GM19099 (cell line): ENCODE measurements around the gene SLC2A1.

Experiments used
- POLR2A ChIP-seq: IDR thresholded peaks from 3 replicates; pipeline ENCODE4 v1.6.1; 2011; ENCODE audit warnings: low read depth; ENCODE audit not compliant: insufficient read length; ENCODE audit errors: extremely low read depth

The SLC2A1 gene

DNA sequence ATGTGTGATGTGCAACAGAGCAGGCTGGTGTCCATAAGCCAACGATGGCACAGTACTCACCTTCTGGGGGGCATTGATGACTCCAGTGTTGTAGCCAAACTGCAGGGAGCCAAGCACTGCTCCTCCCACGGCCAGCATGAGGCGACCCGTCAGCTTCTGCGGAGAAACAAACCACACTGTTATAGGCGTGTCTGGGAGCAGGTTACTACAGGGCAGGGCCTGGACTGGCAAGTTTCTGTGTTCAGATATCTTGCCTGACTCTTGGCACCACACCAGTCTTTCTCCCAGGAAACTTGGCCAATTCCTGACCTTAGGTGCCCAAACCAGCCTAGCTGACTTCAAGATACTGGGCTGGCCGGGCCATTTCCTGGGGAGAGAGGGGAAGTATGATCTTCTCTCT, 15.5 kb downstream of the SLC2A1 start:
- TF ChIP-seq POLR2A = no peak

DNA sequence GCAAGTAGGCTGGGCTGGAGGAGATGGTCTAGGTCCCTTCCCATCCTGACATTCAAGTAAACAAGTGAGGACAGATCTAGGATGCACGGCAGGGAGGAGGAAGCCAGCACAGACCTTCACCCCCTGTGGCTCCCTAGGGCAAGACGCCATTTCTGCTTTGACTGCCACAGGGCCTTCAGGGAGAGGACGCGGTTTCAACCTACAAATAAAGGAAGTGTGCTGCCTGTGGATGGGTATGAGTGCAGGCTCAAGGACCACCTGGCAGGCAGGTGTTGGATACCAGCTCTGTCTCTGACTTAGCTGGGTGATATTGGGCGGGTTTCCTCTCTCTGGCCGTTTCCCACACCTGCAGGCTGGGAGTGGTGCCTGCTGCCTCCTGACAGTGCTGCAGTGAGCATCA, 16.2 kb downstream of the SLC2A1 start:
- no peak for TF ChIP-seq POLR2A

DNA sequence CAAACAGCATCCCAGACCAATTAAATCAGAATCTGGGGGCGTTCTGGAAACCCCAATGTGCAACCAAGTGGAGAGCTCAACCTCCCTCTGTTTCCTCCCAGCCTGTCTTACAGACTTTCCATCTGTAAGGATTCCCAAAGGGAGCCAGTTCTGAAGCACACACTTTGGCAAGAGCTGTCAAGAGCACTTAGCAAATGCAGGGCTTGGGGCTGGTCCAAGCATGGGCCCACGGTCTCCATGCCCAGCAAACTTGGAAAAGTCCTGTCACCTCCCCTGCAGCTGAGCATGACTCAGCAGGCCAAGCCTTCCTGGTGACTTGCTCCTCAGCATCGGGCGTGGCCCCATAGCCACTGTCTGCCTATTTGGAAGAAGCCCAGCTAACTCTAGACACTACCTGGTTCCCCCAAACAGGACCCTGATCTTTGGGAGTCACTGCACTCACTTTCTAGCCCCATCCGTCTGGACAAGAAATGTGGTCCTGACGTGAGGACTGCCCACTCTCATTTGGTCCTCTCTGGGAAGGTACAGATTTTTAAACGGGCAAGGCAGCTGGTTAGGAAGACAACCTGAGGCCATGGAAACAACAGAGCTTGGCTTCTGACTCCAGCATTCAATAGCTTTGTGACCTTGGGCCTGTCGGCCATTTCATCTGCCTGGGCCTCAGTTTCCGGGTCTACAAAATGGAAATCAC, 16.9 kb downstream of the SLC2A1 start:
- no peak for TF ChIP-seq POLR2A

DNA sequence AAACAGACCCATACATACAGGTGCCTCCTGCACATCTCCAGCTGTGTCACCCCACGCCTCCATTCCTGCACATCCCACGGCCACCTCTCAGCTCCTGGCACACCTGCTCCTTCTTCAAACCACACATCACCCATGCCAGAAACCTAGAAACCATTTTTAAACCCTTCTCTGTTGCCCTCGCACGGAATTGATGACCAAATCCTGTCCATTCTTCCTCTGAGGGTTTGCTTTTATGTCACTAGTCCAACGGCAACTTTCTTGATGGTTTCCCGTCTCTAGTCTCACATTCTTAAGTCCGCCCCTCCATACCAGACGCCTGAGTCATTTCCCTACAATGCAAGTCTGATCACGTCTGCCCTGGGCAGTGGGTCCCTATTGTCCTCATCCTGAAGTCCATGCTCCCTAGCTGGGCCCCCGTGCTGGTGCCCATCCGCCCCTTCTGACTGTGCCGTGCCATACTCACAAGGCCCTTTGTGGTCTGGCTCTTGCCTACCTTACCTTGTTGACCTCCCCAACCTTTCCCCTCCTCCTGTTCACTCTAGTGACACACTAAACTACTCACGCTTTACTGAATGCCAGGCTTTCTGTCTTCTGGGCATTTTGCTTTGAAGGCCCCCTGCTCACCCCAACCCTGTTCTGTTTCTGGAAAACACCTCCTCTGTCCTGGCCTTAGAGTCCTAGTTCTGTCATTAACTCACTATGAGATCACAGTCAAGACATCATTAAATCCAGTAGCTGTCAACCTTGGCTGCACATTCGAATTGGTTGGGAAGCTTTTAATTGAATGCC, 17.6 kb downstream of the SLC2A1 start:
- no peak for TF ChIP-seq POLR2A

DNA sequence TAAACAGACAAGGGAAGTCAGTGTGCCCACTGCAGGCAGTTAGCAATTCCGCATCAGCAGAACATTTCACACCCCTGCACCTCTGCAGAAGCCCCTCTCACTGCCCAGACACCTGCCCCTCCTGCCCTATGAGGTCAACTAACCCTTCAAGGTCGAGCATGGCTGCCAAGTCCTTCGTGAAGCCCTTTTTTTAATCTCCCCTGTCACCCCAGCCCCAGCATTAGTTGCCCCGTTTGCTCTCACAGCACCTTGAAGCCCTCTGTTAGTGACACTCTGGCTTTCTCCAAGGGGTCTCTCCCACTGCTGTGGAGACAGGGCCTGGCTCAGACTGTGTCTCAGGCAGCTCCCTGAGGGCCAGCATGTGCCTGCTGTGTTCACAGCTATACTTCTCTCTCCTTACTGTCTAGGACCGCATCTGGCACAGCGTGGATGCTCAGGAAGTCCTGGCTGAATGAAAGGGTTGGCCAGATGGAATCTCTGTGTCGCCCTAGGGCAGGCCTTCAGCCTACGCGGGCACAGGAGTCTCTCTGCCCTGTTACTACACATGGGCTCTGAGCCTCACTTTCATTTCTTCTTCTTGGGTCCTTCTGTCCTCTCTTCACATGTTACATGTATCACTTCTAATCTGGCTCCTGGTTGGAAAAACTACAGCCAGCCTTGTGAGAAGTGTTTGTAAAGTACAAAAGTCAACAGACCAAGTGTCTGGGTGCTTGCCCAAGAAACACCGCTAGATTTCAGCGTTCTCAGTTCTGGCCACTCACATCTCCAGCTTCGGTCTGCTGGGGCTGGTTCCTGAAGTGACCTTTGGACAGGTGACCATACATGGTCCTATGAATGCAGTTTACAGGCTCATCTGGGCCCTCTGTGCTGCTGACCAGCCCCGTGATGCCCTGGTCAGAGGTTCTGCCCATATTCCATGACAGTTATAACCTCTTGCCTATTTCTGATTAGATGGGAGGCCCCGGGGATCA, 19.7 kb downstream of the SLC2A1 start:
- no peak for TF ChIP-seq POLR2A

DNA sequence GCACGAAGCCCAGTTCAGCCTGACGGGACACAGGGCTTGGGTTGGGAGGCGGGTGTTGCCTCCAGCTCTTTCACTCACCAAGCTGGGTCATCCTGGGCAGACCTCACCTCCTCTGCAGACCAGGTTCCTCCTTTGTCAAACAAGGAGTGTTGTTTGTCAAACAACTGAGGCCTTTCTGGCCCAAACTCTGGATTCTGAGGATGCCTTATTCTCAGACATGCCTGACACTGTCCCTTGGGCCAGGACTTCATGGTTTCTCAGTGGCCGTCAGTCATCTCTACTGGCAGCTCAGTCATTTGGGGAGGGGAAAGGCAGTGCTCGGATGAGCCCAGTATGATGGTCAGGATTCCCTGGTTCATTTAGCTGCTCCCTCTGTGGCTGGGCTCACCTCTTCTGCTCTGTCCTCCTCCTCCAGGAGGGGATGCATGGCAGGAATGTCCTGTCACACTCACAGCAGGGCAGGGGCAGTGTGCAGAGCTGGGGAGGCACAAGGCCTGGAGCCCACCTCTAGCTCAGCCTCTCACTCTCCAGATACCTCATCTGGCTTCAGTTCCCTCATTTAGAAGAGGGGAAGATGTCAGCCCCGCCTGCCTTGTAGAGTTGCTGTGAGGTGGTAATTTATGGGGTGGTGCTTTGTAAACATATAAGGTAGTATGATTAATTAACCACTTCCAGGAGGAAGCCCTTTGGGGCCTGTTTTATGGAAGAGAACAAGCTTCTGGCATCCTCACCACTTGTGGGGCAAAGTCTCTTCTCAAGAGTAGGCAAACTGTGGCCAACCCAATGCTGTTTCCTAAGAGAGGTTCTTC, 20.6 kb downstream of the SLC2A1 start:
- TF ChIP-seq POLR2A = no peak

DNA sequence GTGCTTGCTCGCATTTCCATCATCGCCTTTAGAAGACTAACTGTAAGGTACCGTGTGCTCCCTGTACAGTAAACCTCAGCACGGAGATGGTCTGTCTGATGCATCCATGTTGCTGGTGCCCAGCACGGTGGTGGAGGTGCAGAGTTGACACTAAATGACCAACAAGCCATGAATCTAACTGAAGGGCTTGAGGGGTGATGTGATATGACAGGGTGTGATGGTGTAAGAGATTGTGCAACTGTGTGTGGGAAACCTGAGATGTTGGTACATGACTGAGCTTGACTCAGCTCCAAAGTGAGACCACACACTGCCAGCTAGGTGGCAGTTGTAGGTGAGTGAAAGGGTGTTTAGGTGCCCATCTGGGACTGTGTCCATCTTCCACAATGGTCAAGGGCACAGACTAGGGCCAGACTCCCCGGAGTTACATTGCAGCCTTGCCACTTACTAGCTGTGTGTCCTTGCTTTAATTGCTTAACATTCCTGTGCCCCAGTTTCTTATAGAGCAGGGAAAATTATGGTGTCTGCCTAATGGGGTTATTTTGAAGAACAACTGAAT, 21.4 kb downstream of the SLC2A1 start:
- no peak for TF ChIP-seq POLR2A

DNA sequence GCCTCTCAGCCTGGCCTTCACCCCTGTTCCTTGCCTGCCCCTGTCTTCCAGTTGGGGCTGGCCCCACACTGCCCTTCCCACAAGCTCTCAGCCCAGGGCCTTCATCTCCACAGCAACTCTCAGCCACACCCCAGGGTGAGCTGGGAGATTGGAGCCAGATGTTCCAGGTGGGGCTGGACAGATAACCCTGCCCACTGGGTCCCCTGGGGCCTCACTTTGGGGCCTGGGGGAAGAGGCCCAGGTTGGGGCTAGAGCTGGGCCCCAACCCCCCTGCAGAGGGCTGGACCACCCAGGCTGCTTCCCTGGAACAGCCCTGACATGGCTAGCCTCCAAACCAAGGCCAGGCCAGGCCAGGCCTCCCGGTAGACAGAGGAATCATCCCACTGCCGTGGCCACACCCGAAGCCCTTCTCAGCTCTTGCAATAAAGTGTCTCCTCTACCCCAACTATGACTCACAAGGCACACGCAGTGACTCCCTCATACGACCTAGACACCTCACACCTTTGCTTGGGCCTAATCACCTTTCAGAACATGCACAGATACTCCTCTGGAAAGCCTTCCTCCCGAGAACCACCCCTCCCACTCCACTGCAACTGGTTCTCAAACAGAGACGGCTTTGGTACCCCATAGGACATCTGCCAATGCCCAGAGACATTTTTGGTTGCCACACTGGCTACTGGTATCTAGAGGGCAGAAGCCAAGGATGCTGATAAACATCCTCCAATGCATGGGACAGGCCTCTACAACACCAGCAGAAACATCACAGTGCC, 22.2 kb downstream of the SLC2A1 start:
- TF ChIP-seq POLR2A = no peak

DNA sequence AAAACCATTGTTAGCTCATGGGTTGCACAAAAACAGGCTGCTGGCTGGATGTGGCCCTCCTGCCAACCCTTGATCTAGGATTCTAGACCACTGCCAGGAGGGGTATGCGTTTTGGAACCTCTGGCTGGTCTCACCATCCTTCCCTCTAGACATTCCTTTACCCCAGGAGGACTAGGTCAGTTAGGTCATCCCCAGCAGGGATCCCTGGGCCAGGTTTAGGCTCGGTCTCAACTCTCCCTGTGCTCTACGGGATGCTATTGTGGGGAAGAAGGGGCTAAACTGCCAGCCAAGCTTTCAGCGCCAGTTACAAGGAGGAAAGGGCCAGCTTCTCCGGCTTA, 22.7 kb downstream of the SLC2A1 start:
- no peak for TF ChIP-seq POLR2A

DNA sequence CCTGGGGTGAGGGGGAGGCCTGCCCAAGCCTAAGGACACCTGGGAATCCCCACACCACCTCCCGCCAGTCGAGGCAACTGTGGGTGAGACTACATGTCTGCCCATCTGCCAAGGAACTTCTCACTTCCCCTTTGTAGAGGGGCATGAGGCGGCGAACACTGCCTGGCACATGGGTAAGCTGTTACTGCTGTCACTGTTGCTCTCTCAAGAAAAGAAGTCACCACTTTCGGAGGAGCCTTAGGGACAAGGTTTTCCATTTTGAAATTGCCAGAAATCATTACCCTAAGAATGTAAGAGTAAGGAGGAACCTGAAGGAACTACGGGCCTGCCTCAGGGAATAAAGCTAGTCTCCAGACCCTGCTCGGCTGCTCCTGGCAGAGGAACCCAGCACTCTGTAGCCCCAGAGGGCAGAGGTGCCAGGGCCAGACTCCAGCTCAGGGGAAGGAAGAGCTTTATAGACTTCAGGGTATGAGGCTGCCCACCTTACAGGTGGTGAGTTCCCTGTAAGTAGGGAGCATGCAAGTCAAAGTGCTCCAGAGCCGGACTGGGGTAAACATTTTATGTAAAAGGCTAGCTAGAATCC, 23.3 kb downstream of the SLC2A1 start:
- no peak for TF ChIP-seq POLR2A

DNA sequence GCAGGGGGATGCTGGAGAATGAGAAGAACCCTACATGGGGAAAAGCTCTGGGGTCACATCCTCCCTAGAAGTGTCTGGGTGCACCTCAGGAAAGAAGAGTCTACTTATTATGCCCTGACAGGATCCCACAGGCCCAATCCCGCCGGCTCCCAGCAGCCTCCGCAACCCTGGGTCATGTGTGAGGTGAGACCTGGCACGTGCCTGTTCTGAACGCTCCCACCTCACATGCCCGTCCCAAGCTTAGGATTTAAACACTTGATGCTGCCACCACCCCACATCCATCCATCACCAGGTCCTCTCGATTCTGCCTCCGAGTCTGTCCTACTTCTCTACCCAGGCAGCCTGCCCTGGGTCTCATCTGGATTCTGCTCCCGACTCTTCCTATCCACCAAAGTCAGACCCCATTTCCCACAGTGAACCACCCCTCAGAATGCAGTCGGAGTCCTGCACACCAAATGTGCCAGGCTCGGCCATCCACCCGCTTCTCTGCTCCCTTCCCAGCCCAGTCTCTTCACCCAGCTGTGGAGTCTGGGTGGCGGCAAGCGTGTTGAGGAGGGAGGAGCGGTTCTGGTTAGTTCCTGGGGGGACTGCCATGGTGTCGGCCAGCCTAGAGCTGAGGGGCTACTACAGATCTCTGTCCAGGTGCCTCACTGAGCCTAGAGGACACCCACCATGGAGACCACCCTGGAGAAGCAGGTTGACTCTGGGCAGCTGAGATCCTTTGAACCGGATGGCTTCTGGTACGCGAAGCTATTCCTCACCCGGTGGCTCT, 23.9 kb downstream of the SLC2A1 start:
- no peak for TF ChIP-seq POLR2A

DNA sequence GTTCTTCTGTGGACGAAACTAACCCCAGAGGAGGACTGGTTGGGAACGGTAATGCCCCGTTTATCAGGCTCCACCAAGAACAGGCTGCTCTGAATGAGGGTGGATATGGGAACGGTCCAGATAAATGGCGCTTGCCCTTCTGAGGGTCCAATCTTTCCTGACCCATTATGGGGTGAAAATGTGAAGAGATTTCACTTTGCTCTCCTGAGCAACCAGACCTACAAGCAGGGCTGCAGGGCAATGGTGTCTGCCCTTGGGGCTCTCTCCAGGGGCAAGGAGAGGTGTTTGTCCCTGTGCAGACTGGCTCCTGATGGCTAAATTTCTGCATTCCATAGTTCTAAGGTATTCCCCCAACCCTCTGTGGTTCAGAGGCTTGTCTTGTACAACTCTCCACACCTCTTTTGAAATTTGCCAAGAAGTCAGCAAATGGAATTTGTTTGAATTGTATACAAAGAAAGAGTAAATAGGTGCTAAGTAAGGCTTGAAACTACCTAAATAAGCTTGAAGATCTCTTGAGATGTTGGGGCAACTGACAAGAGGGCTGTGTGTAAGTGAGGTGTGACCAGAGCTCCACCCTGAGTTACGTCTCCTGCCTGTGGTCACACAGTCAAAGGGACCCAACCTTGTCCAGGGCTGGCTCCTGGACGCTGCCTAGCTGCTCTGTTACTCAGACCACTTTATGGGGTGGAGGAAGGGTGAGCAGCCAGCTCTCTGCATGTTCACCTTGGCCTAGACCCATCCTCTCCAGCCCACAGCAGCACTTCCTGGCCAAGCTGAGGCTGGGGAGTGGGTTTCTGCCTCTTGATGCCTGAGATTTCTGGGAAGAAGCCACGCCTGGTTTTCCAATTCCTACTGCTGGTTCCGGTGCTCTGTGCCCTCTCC, 24.8 kb downstream of the SLC2A1 start:
- TF ChIP-seq POLR2A = no peak

DNA sequence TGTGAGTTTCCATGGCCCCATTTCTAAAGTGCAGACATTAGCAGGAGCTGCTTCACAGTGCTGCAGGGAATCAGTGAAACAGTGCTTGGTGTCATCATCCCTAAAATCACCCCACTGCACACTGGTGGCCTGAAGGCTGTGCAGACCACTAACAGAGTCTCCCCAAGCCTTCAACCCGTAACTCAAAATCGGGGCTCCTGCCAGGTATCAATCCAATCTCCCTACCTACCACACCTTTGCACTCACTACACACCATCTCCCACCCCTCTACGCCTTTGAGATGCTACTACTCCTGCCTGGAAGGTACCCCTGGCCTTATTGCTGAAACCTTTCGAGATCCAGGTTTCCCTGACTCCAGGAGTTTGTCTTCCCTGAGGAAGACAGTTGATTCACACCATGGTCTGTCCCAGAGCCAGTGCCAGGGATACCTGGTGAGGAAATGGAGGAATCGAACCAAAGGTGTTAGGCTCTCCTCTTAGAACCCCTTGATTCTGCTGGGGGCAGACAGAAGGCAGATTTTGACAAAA, 25.5 kb downstream of the SLC2A1 start:
- TF ChIP-seq POLR2A = no peak
